NCI-H2196 (cell line): ENCODE measurements around the gene WNT4.

Experiments used
- DNase-seq: peaks from one replicate; lab custom pipeline; 2025; ENCODE audit not compliant: unreplicated experiment; lab: John Stamatoyannopoulos, UW

WNT4 gene

GRCh38 chr1:22089134-22089571 is 53.7 kb downstream of the WNT4 start:
- no peak for DNase-seq

DNA sequence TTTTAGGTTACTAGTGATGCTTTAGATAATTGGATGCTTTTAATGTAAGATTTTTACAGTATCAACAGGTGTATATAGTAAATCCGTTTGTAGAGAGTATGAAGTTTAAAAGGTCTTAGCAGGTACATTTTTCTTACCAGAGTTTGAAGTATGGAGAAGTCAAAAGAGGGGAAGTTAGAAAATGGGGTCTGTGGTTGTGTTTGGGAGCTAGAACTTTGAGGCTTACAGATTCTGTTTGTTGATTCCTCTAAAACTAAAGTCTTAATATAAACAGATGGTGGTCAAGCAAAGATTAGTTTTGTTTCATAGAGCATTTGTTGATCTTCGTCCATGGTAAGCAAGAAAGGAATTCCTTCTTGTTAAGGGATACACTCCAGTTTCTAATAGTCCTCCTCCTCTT is 54.6 kb downstream of the WNT4 start:
- no peak for DNase-seq

GRCh38 chr1:22080191-22080590 is 62.7 kb downstream of the WNT4 start:
- DNase-seq: no peak

- DNase-seq: no peak
Measured at GRCh38 chr1:22078133-22078532, 64.8 kb downstream of the WNT4 start.

DNA sequence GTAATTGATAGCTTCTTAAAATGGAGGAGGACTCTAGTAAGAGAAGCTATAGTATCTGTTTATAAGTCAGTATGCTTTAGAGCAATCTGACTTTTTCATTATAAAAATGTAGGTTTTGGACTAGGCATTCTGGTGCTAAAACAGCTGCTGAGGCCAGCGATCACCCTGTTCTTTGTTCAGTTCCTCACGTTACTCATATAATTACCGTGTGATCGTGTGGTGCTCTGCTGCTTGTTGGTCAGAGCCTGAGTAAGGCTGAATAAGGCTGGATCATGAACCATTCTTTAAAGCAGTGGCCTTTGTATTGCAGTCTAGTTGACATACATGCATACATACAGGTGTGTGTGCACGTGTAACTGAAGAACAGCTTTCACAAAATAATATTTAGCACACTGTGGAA is 65.2 kb downstream of the WNT4 start:
- no peak for DNase-seq

- DNase-seq: no peak
Measured at GRCh38 chr1:22076346-22076745, 66.6 kb downstream of the WNT4 start.

- no peak for DNase-seq
Measured at GRCh38 chr1:22075718-22076117, 67.2 kb downstream of the WNT4 start.

GRCh38 chr1:22074803-22075202 is 68.1 kb downstream of the WNT4 start:
- DNase-seq: no peak

- no peak for DNase-seq
Measured at GRCh38 chr1:22071511-22071910, 71.4 kb downstream of the WNT4 start.
